MM.1S (cell line): Measurements from ENCODE around the gene PYGM.

Source experiments
- DNase-seq: peaks from one replicate; pipeline ENCODE4 v3.0.0-alpha.2; 2015
- H2AFZ ChIP-seq: fragments of 300-600 bp; sonication (generic); 2 replicates; pipeline ENCODE4 v1.6.0; 2016; ENCODE audit warnings: antibody characterized with exemption, low read length
- H3F3A ChIP-seq: fragments of 300-600 bp; sonication (generic); 2 replicates; pipeline ENCODE4 v1.6.1; 2016; ENCODE audit warnings: mild to moderate bottlenecking, antibody characterized with exemption, low read length, moderate library complexity, mixed read lengths; ENCODE audit not compliant: insufficient read depth
- H3K27ac ChIP-seq: fragments of 300-600 bp; sonication (generic); 2 replicates; pipeline ENCODE4 v1.5.1; 2016; ENCODE audit warnings: mild to moderate bottlenecking, low read length
- H3K27me3 ChIP-seq: fragments of 300-600 bp; sonication (generic); replicated peaks from 2 replicates; pipeline ENCODE4 v1.6.0; 2016; ENCODE audit warnings: low read length; ENCODE audit not compliant: insufficient read depth
- H3K36me3 ChIP-seq: fragments of 300-600 bp; sonication (generic); replicated peaks from 2 replicates; pipeline ENCODE4 v1.6.1; 2016; ENCODE audit warnings: mild to moderate bottlenecking, low read length, mixed read lengths; ENCODE audit not compliant: insufficient read depth
- H3K4me1 ChIP-seq: fragments of 300-600 bp; sonication (generic); 2 replicates; pipeline ENCODE4 v1.6.1; 2016; ENCODE audit warnings: low read length, mixed read lengths
- H3K4me2 ChIP-seq: fragments of 300-600 bp; sonication (generic); 2 replicates; pipeline ENCODE4 v1.6.0; 2016; ENCODE audit warnings: low read depth, low read length
- H3K4me3 ChIP-seq: fragments of 300-600 bp; sonication (generic); 2 replicates; pipeline ENCODE4 v1.5.1; 2016; ENCODE audit warnings: low read length, mixed read lengths
- H3K79me2 ChIP-seq: fragments of 300-600 bp; sonication (generic); 2 replicates; pipeline ENCODE4 v1.6.1; 2016; ENCODE audit warnings: mixed run types, low read length, mixed read lengths
- H3K9ac ChIP-seq: fragments of 300-600 bp; sonication (generic); 2 replicates; pipeline ENCODE4 v1.6.1; 2016; ENCODE audit warnings: low read length, mixed read lengths
- H3K9me2 ChIP-seq: fragments of 300-600 bp; sonication (generic); replicated peaks from 2 replicates; pipeline ENCODE4 v1.6.1; 2016; ENCODE audit warnings: mild to moderate bottlenecking, low read length, mixed read lengths; ENCODE audit not compliant: insufficient read depth
- H3K9me3 ChIP-seq: fragments of 300-600 bp; sonication (generic); replicated peaks from 2 replicates; pipeline ENCODE4 v1.6.1; 2016; ENCODE audit warnings: mild to moderate bottlenecking, low read length, mixed read lengths; ENCODE audit not compliant: insufficient read depth
- H4K20me1 ChIP-seq: fragments of 300-600 bp; sonication (generic); 2 replicates; pipeline ENCODE4 v1.6.1; 2016; ENCODE audit warnings: mild to moderate bottlenecking, low read length, moderate library complexity, mixed read lengths; ENCODE audit not compliant: insufficient read depth
- EZH2 ChIP-seq: fragments of 300-600 bp; sonication (generic); optimal IDR thresholded peaks from 2 replicates; pipeline ENCODE3; 2017; ENCODE audit warnings: low read depth, mild to moderate bottlenecking, antibody characterized with exemption, low read length, mixed read lengths
- EZH2phosphoT487 ChIP-seq: fragments of 300-600 bp; sonication (generic); IDR thresholded peaks from 2 replicates; pipeline ENCODE4 v1.6.1; 2018; ENCODE audit warnings: antibody characterized with exemption, low read length
- TF ChIP-seq, protein P1 (sequence below): fragments of 300-600 bp; sonication (generic); IDR thresholded peaks from 2 replicates; pipeline ENCODE4 v1.5.1; 2016; ENCODE audit warnings: antibody characterized with exemption, low read length, mixed read lengths

PYGM gene

DNA sequence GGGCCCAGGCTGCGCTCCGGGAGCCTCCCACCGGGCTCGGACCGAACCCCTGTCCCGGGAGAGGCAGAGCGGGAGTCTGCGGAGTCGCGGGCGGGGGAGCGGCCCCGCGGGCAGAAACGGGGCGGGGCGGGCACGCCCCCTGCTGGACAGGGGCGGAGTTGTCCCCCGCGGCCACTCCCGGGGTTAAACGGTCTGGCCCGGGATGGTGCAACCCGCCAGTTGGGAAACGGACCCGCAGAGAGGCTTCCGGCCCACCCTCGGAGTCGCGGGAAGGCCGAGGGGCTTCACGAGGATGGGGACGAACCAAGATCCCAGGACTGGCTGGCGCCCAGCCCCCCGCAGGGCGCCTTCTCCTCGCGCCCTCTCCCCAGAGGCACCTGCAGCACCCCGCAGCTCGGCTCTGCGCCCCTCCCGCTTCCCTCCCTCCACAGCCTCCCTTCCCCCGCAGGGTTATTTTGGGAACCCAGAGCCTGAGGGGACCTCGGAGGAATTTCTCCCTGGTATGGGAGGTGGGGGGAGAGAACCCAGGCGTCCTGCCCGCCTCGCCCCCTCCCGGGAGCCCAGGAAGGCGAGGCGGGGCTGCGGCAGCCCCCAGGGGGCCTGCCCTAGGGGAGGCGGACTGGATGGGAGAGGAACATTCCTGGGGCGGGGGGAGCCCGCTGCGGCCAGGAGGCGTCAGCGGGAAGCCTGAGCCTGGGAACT is 16.7 kb downstream of the PYGM start:
- peak overlapping the region; percentile 19; the same call in 1 of the 2 replicates for H3K9ac ChIP-seq
- peaks cover 93% of the 10 kb centered on the region for H3K27me3 ChIP-seq
- H3K9me2 ChIP-seq = no peaks in the 10 kb centered on the region
- no peak overlapping the region for H3K27ac ChIP-seq
- H3K9me3 ChIP-seq = no peaks in the 10 kb centered on the region
- peak; percentile 54 for DNase-seq
- H2AFZ ChIP-seq = peak overlapping the region; percentile 70
- H3K4me1 ChIP-seq = peaks cover 16% of the 10 kb centered on the region
- peak overlapping the region; percentile 63 for H3K4me3 ChIP-seq
- H4K20me1 ChIP-seq = 0 out of 2 replicates have a peak, but pooled peaks cover 5% of the 10 kb centered on the region
- H3K4me2 ChIP-seq = peak overlapping the region; percentile 91
- peaks cover 4% of the 10 kb centered on the region; the same call in 1 of the 2 replicates for H3F3A ChIP-seq
- H3K36me3 ChIP-seq = no peaks in the 10 kb centered on the region
- TF ChIP-seq EZH2 (no peak), EZH2phosphoT487 (no peak)
- TF ChIP-seq, protein P1, sequence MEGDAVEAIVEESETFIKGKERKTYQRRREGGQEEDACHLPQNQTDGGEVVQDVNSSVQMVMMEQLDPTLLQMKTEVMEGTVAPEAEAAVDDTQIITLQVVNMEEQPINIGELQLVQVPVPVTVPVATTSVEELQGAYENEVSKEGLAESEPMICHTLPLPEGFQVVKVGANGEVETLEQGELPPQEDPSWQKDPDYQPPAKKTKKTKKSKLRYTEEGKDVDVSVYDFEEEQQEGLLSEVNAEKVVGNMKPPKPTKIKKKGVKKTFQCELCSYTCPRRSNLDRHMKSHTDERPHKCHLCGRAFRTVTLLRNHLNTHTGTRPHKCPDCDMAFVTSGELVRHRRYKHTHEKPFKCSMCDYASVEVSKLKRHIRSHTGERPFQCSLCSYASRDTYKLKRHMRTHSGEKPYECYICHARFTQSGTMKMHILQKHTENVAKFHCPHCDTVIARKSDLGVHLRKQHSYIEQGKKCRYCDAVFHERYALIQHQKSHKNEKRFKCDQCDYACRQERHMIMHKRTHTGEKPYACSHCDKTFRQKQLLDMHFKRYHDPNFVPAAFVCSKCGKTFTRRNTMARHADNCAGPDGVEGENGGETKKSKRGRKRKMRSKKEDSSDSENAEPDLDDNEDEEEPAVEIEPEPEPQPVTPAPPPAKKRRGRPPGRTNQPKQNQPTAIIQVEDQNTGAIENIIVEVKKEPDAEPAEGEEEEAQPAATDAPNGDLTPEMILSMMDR = peak; percentile 80
- no peaks in the 10 kb centered on the region for H3K79me2 ChIP-seq

DNA sequence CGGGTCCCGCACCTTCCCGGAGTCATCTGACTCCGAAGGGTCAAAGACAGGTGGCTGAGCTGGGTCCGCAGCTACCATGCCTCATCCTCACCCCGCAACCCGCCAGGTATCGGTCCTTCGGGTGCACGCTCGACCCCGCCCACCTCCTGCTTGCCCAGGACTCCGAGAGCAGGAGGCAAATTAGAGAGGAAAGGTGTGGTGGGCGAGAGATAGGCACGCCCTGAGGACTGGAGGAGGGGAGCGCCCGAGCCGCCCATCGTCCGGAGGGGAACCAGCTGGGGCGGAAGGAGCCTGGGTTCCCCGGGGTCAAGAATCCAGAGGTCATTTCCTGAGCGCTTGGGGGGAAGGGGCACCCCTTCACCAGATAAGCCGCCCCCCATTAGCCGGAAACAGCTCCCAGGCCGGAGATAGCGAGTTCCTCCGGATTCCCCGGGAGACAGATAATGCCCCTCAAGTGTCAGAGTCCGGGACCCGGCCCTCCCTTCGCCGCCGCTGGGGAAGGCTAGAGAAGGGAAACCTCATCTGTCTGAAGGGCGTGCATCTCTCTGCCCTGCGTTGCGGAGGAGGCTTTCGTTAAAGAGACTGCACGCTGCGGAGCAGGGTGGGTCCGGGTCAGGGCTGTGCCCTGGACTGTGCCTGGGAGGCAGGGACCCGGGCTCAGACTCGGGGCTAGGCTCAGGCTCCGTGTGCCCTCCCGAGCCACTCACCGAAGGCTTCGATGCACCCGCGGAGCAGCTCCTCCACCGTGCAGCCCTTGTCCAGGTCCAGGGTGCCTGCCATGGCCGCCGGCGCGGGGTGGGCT is 17.5 kb downstream of the PYGM start:
- no peaks in the 10 kb centered on the region for H3K9me3 ChIP-seq
- H3K79me2 ChIP-seq = no peaks in the 10 kb centered on the region
- peaks cover 93% of the 10 kb centered on the region for H3K27me3 ChIP-seq
- no peak for TF ChIP-seq EZH2
- TF ChIP-seq, protein P1 = no peak
- no peak for TF ChIP-seq EZH2phosphoT487
- DNase-seq = no peak
- H2AFZ ChIP-seq = peak overlapping the region; percentile 70; the same call in 1 of the 2 replicates
- H3F3A ChIP-seq = peaks cover 4% of the 10 kb centered on the region; the same call in 1 of the 2 replicates
- 0 out of 2 replicates have a peak, but pooled peaks cover 5% of the 10 kb centered on the region for H4K20me1 ChIP-seq
- H3K9ac ChIP-seq = peak overlapping the region; percentile 19; the same call in 1 of the 2 replicates
- peaks cover 16% of the 10 kb centered on the region for H3K4me1 ChIP-seq
- H3K9me2 ChIP-seq = no peaks in the 10 kb centered on the region
- peak overlapping the region; percentile 91 for H3K4me2 ChIP-seq
- no peaks in the 10 kb centered on the region for H3K36me3 ChIP-seq
- H3K4me3 ChIP-seq = peak overlapping the region; percentile 63
- no peak overlapping the region for H3K27ac ChIP-seq

DNA sequence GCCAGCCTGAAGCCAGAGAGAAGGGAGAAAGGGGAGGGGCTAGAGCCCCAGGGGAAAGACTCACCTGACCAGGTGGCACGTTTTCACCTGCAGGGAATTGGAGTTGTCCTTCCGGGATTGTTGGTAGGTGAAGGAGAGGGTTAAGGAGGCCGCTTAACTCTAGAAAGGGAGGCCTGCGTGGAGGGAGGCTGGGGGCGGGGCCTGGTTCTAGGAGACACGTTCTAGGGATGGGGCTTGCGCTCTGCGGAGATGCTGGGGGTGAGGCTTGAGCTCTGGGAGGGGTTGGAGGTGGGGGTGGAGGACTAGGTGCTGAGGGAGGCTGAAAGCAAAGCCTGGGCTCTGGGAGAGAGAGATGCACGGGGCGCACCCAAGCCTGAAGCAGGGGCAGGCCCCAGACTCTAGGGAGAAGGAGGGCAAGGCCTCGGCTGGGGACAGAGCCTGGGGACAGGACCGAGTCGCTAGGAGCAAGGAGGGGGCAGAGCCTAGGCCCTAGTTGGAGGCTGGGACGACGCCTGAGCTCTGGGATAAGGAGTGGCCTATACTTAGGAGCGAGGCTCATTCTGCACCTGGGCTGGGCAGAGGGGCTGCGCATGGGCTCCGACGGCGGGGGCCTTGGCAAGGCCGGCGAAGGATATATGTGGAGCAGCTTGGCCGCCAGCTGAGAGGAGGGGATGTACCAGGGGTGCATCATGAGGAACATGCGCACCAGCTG is 18.2 kb downstream of the PYGM start:
- Histone ChIP-seq H4K20me1 (0 out of 2 replicates have a peak, but pooled peaks cover 5% of the 10 kb centered on the region), H3K9ac (no peak overlapping the region), H3K36me3 (no peaks in the 10 kb centered on the region), H3K27ac (no peak overlapping the region), H2AFZ (no peak overlapping the region), H3K79me2 (no peaks in the 10 kb centered on the region), H3K9me3 (no peaks in the 10 kb centered on the region), H3K4me2 (peak overlapping the region; percentile 91; the same call in 1 of the 2 replicates), H3K27me3 (peaks cover 93% of the 10 kb centered on the region), H3K4me3 (no peak overlapping the region), H3F3A (peaks cover 4% of the 10 kb centered on the region; the same call in 1 of the 2 replicates), H3K9me2 (no peaks in the 10 kb centered on the region), H3K4me1 (peaks cover 16% of the 10 kb centered on the region)
- TF ChIP-seq, protein P1 = no peak
- TF ChIP-seq EZH2phosphoT487 = no peak
- TF ChIP-seq EZH2 = no peak
- DNase-seq = no peak
